ENCODE results near the gene PTTG2. TPM values are rescaled to one million over a fixed set of nuclear protein-coding genes. Genes with fewer than 3 reads are reported as not detected.

PTTG2 gene
- total RNA-seq, 1 experiment from 2014 or later: not detected

GRCh38 chr4:37958932-37959331, 1.3 kb upstream of the PTTG2 start:
- CTCF ChIA-PET: no interaction called here
- Mint-ChIP-seq H3K4me1 (ENCODE audit: low read depth, unreplicated experiment) (no peaks in the 10 kb centered on the region), H3K4me3 (ENCODE audit: low read depth, unreplicated experiment) (no peak overlapping the region), H3K27ac (ENCODE audit: unreplicated experiment) (no peak overlapping the region), H3K9me3 (ENCODE audit: low read depth, unreplicated experiment) (no peaks in the 10 kb centered on the region), H3K27me3 (ENCODE audit: unreplicated experiment) (no peaks in the 10 kb centered on the region), H3K36me3 (ENCODE audit: insufficient read depth, unreplicated experiment) (no peaks in the 10 kb centered on the region)
- intact Hi-C loops (cut with micrococcal nuclease; ENCODE audit: unreplicated experiment): no loop called here
- DNase-seq: no peak
- BruUV-seq (replicated peaks): no TSS peak
- no peak for TF ChIP-seq CTCF (IDR thresholded peaks at IDR 0.05; ENCODE audit: unreplicated experiment)

GRCh38 chr4:37960679-37961450, 667 bp downstream of the PTTG2 start:
- CTCF ChIA-PET: interaction anchor here (0.5 kb wide), 1 partner anchor 448 kb away, joined by 4 read pairs; no protein-coding TSS in a partner anchor
- no peak overlapping the region for H3K4me3 Mint-ChIP-seq (ENCODE audit: low read depth, unreplicated experiment)
- no peaks in the 10 kb centered on the region for H3K4me1 Mint-ChIP-seq (ENCODE audit: low read depth, unreplicated experiment)
- no peak overlapping the region for H3K27ac Mint-ChIP-seq (ENCODE audit: unreplicated experiment)
- no TSS peak for BruUV-seq (replicated peaks)
- intact Hi-C loops (cut with micrococcal nuclease; ENCODE audit: unreplicated experiment): no loop called here
- H3K9me3 Mint-ChIP-seq (ENCODE audit: low read depth, unreplicated experiment): no peaks in the 10 kb centered on the region
- H3K27me3 Mint-ChIP-seq (ENCODE audit: unreplicated experiment): no peaks in the 10 kb centered on the region
- TF ChIP-seq CTCF (IDR thresholded peaks at IDR 0.05; ENCODE audit: unreplicated experiment): no peak
- DNase-seq: no peak
- no peaks in the 10 kb centered on the region for H3K36me3 Mint-ChIP-seq (ENCODE audit: insufficient read depth, unreplicated experiment)

- no peak for TF ChIP-seq CTCF (IDR thresholded peaks at IDR 0.05; ENCODE audit: unreplicated experiment)
- no peak for DNase-seq
- H3K36me3 Mint-ChIP-seq (ENCODE audit: insufficient read depth, unreplicated experiment): no peaks in the 10 kb centered on the region
- H3K9me3 Mint-ChIP-seq (ENCODE audit: low read depth, unreplicated experiment): no peaks in the 10 kb centered on the region
- no peak overlapping the region for H3K4me3 Mint-ChIP-seq (ENCODE audit: low read depth, unreplicated experiment)
- no TSS peak for BruUV-seq (replicated peaks)
- no peaks in the 10 kb centered on the region for H3K27me3 Mint-ChIP-seq (ENCODE audit: unreplicated experiment)
- H3K27ac Mint-ChIP-seq (ENCODE audit: unreplicated experiment): no peak overlapping the region
- H3K4me1 Mint-ChIP-seq (ENCODE audit: low read depth, unreplicated experiment): no peaks in the 10 kb centered on the region
- intact Hi-C loops (cut with micrococcal nuclease; ENCODE audit: unreplicated experiment): no loop called here
- CTCF ChIA-PET: no interaction called here
Observed at GRCh38 chr4:37964734-37965457, 4.7 kb downstream of the PTTG2 start.

- no peak for DNase-seq
- Mint-ChIP-seq H3K36me3 (ENCODE audit: insufficient read depth, unreplicated experiment) (no peaks in the 10 kb centered on the region), H3K4me1 (ENCODE audit: low read depth, unreplicated experiment) (no peaks in the 10 kb centered on the region), H3K27ac (ENCODE audit: unreplicated experiment) (no peak overlapping the region), H3K27me3 (ENCODE audit: unreplicated experiment) (no peaks in the 10 kb centered on the region), H3K4me3 (ENCODE audit: low read depth, unreplicated experiment) (no peak overlapping the region), H3K9me3 (ENCODE audit: low read depth, unreplicated experiment) (peaks cover 3% of the 10 kb centered on the region)
- CTCF ChIA-PET: no interaction called here
- intact Hi-C loops (cut with micrococcal nuclease; ENCODE audit: unreplicated experiment): no loop called here
- BruUV-seq (replicated peaks): no TSS peak
- TF ChIP-seq CTCF (IDR thresholded peaks at IDR 0.05; ENCODE audit: unreplicated experiment): no peak
Observed at GRCh38 chr4:37966044-37966443, 5.8 kb downstream of the PTTG2 start.

All from Calu3 (cell line).